ENCODE measurements around the gene SPOPL.
"Not testable (repeated sequence)": the region's sequence is repeated elsewhere in the genome, so short reads cannot be mapped to it uniquely, and the experiment has no call there.

Gene SPOPL

GRCh38 chr2:138516030-138516704 is 14.6 kb downstream of the SPOPL start:
- POLR2A ChIA-PET: interaction anchor here (0.8 kb wide), 1 partner anchor 14 kb away, joined by 3 read pairs; no protein-coding TSS in a partner anchor

DNA sequence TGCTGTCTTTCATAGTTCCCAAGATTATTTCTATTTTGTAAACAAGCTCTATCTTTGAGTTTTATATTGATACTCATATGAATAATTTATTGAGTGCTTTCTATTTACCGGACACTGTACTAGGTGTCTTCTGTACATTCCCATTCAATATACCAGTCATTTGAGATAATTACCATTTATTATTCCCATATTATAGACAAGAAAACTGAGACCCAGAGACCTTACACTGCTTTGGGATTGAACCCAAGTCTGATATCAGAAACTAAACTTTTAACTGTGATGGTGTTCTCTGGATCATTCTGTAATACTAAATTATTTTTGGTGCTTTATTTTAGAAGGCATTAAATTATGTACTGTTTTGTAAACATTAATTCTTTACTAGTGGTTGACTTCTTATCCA is 17.3 kb downstream of the SPOPL start:
- TF ChIP-seq, protein P1, sequence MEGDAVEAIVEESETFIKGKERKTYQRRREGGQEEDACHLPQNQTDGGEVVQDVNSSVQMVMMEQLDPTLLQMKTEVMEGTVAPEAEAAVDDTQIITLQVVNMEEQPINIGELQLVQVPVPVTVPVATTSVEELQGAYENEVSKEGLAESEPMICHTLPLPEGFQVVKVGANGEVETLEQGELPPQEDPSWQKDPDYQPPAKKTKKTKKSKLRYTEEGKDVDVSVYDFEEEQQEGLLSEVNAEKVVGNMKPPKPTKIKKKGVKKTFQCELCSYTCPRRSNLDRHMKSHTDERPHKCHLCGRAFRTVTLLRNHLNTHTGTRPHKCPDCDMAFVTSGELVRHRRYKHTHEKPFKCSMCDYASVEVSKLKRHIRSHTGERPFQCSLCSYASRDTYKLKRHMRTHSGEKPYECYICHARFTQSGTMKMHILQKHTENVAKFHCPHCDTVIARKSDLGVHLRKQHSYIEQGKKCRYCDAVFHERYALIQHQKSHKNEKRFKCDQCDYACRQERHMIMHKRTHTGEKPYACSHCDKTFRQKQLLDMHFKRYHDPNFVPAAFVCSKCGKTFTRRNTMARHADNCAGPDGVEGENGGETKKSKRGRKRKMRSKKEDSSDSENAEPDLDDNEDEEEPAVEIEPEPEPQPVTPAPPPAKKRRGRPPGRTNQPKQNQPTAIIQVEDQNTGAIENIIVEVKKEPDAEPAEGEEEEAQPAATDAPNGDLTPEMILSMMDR (IDR thresholded peaks at IDR 0.05; ENCODE audit: control extremely low read depth, extremely low read depth, low read depth, missing control alignments): no peak
- CTCF ChIA-PET: interaction anchor here (0.6 to 6.2 kb wide), 2 partner anchors 12 to 32 kb away, joined by 3 to 65 read pairs; no protein-coding TSS in a partner anchor
- no peak for DNase-seq (ENCODE audit: extremely low spot score)
- POLR2A ChIA-PET: no interaction called here

More at GRCh38 chr2:138516030-138516704, 14.6 kb downstream of the SPOPL start:
- TF ChIP-seq, protein P1 (IDR thresholded peaks at IDR 0.05; ENCODE audit: control extremely low read depth, extremely low read depth, low read depth, missing control alignments): no peak
- CTCF ChIA-PET: interaction anchor here (1.1 to 3.4 kb wide), 6 partner anchors 8 to 138 kb away, joined by 3 to 19 read pairs (median 4); no protein-coding TSS in a partner anchor
- no peak for DNase-seq (ENCODE audit: extremely low spot score)

DNA sequence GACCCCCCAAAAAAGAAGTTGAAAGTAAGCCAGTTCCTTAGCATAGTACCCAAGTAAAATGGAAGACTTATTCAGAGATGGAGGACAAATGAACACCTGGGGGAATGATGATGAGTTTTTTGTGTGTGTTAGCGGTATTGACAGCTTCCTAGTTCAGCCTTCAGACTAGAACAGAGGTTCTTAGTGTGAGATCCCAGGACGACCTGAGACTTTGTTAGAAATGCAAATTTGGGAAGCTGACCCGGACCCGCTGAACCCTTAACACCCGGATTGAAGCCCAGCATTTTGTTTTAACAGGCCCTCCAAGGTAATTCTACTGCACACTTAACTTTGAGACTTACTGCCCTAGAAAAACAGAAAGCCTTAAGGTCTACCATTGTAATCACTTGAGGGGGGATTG is 20.3 kb downstream of the SPOPL start:
- TF ChIP-seq, protein P1 (IDR thresholded peaks at IDR 0.05; ENCODE audit: control extremely low read depth, extremely low read depth, low read depth, missing control alignments): no peak
- no peak for DNase-seq (ENCODE audit: extremely low spot score)
- ChIA-PET POLR2A (no interaction called here), CTCF (interaction anchor here (2.0 to 6.2 kb wide), 2 partner anchors 13 to 15 kb away, joined by 9 to 65 read pairs; no protein-coding TSS in a partner anchor)

DNA sequence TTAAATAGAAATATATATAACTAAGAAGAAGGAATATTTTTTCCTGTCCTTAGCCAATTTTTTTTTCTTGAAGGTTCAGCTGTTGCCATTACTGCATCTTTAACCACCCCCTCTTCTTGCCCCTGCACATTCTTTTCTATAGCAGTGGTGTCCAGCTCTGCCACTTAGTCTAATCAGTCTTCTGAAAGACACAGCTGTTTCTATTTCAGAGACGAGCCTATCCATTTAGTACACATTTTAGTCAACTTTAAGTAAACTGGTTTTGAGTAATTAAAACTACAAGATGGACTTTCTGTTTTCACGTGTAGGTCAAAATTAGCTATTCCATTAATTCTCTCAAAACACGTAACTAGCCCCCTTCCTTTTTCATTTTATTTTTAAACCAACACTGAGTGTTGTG is 21.0 kb downstream of the SPOPL start:
- TF ChIP-seq, protein P1 (IDR thresholded peaks at IDR 0.05; ENCODE audit: control extremely low read depth, extremely low read depth, low read depth, missing control alignments): no peak
- POLR2A ChIA-PET: interaction anchor here (1.1 kb wide), 1 partner anchor 13 kb away, joined by 4 read pairs; no protein-coding TSS in a partner anchor
- CTCF ChIA-PET: interaction anchor here (0.7 to 6.2 kb wide), 5 partner anchors 13 to 46 kb away, joined by 3 to 65 read pairs (median 3); no protein-coding TSS in a partner anchor
- DNase-seq (ENCODE audit: extremely low spot score): peak; percentile 31

GRCh38 chr2:138523018-138523672 is 21.6 kb downstream of the SPOPL start:
- ChIA-PET CTCF (interaction anchor here (0.9 to 6.2 kb wide), 6 partner anchors 8 to 22 kb away, joined by 3 to 65 read pairs (median 4); no protein-coding TSS in a partner anchor), POLR2A (interaction anchor here (1.1 kb wide), 1 partner anchor 13 kb away, joined by 4 read pairs; no protein-coding TSS in a partner anchor)
- DNase-seq (ENCODE audit: extremely low spot score): not testable (repeated sequence)

GRCh38 chr2:138523673-138524042 is 22.1 kb downstream of the SPOPL start:
- ChIA-PET POLR2A (interaction anchor here (1.1 kb wide), 1 partner anchor 14 kb away, joined by 4 read pairs; no protein-coding TSS in a partner anchor), CTCF (interaction anchor here (1.0 to 6.2 kb wide), 4 partner anchors 8 to 17 kb away, joined by 3 to 65 read pairs (median 7); no protein-coding TSS in a partner anchor)
- not testable (repeated sequence) for DNase-seq (ENCODE audit: extremely low spot score)

- POLR2A ChIA-PET; DNase-seq (ENCODE audit: extremely low spot score): not testable (repeated sequence)
- CTCF ChIA-PET: interaction anchor here (1.4 to 6.2 kb wide), 2 partner anchors 9 to 17 kb away, joined by 3 to 65 read pairs; no protein-coding TSS in a partner anchor
Observed at GRCh38 chr2:138524353-138524752, 22.8 kb downstream of the SPOPL start.

DNA sequence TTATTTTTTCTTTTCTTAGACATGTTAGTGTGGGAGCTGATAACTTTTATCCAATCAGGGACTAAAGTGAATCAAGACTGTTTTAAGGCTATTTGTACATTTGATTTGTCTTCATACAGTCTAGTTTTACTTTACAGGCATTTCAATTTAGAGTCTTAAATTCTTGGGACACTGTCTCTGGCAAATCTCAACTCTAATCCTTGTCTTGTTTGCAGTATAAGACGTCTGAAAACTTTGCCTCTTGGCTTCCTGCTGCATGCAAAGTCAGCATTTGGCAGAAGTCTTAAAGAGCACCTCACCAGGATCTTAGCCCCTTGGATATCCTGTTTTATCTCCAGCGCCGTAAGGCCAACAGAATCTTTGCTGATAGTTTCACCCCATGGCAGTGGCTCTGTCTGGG is 30.3 kb downstream of the SPOPL start:
- TF ChIP-seq, protein P1 (IDR thresholded peaks at IDR 0.05; ENCODE audit: control extremely low read depth, extremely low read depth, low read depth, missing control alignments): no peak
- ChIA-PET POLR2A (no interaction called here), CTCF (interaction anchor here (1.4 kb wide), 1 partner anchor 9 kb away, joined by 5 read pairs; no protein-coding TSS in a partner anchor)

More for the DNA sequence above, 30.3 kb downstream of the SPOPL start:
- no peak for DNase-seq (ENCODE audit: extremely low spot score)

Data from GM10248 (cell line).